Amygdala (tissue), 56 donors: ENCODE data around the gene LAPTM4A.
"Not testable (repeated sequence)": the region's sequence is repeated elsewhere in the genome, so short reads cannot be mapped to it uniquely, and the experiment has no call there.

ENCODE experiments used
- DNase-seq, 56 donors: peaks; one replicate each; lab custom pipeline; 2025; lab: John Stamatoyannopoulos, UW

The LAPTM4A gene

GRCh38 chr2:20052861-20053281 is 1.4 kb upstream of the LAPTM4A start:
- peak in 5 of 56 donors; percentile 3 to 51 (median 11) for DNase-seq

GRCh38 chr2:20052229-20052851 is 912 bp upstream of the LAPTM4A start:
- DNase-seq, result peak in 1 of 56 donors; percentile 42

- peak in 37 of 56 donors; percentile 7 to 87 (median 33) for DNase-seq
These were observed 539 bp downstream of the LAPTM4A start for GRCh38 chr2:20050646-20051531.

- DNase-seq, result peak in 1 of 56 donors; percentile 6
These were observed 1.3 kb downstream of the LAPTM4A start for GRCh38 chr2:20050104-20050645.

- no peak for DNase-seq
These were observed 1.8 kb downstream of the LAPTM4A start for GRCh38 chr2:20049637-20050036.

GRCh38 chr2:20048488-20049448 is 2.7 kb downstream of the LAPTM4A start:
- no peak for DNase-seq

- DNase-seq, result not testable (repeated sequence)
These were observed 5.6 kb downstream of the LAPTM4A start for GRCh38 chr2:20045712-20046292.

GRCh38 chr2:20044778-20045177 is 6.7 kb downstream of the LAPTM4A start:
- no peak for DNase-seq

- DNase-seq, result no peak
These were observed 8.9 kb downstream of the LAPTM4A start for GRCh38 chr2:20042531-20042930.

GRCh38 chr2:20040489-20041172 is 10.8 kb downstream of the LAPTM4A start:
- no peak for DNase-seq

- no peak for DNase-seq
These were observed 13.8 kb downstream of the LAPTM4A start for GRCh38 chr2:20037660-20038059.

- DNase-seq, result no peak
These were observed 15.3 kb downstream of the LAPTM4A start for GRCh38 chr2:20035955-20036666.

GRCh38 chr2:20034821-20035220 is 16.6 kb downstream of the LAPTM4A start:
- DNase-seq, result no peak

- no peak for DNase-seq
These were observed 17.2 kb downstream of the LAPTM4A start for GRCh38 chr2:20034218-20034617.

GRCh38 chr2:20033322-20033721 is 18.1 kb downstream of the LAPTM4A start:
- DNase-seq, result no peak

GRCh38 chr2:20030224-20030623 is 21.2 kb downstream of the LAPTM4A start:
- no peak for DNase-seq

GRCh38 chr2:20027705-20028434 is 23.6 kb downstream of the LAPTM4A start:
- DNase-seq, result peak in 1 of 56 donors; percentile 4

GRCh38 chr2:20027260-20027677 is 24.2 kb downstream of the LAPTM4A start:
- no peak for DNase-seq
